Vagina (tissue), 2 donors: ENCODE data around the gene SFXN1.

ENCODE experiments used
- POLR2A ChIP-seq, 2 donors: fragments of 450-650 bp; IDR thresholded peaks; one replicate each; pipeline ENCODE4 v1.6.1; 2017; ENCODE audit warnings: antibody characterized with exemption in 2 of 2, mild to moderate bottlenecking in 2 of 2, moderate library complexity in 2 of 2
- POLR2AphosphoS5 ChIP-seq, 2 donors: sonication (generic); formaldehyde crosslinking; IDR thresholded peaks; one replicate each; pipeline ENCODE4 v1.9.0; 2017; ENCODE audit warnings: antibody characterized with exemption in 2 of 2, mild to moderate bottlenecking in 2 of 2, low read depth in 1 of 2; ENCODE audit not compliant: insufficient read depth in 1 of 2
- TF ChIP-seq, protein P1 (sequence below), 3 experiments: fragments of 450-650 bp in 2 of 3; fragments of 200-600 bp in 1 of 3; sonication (generic) in 1 of 3; IDR thresholded peaks; one replicate each; pipeline ENCODE4 v1.5.1; 2017 to 2019; ENCODE audit warnings: antibody characterized with exemption in 3 of 3, mild to moderate bottlenecking in 2 of 3, moderate library complexity in 2 of 3

DNA sequence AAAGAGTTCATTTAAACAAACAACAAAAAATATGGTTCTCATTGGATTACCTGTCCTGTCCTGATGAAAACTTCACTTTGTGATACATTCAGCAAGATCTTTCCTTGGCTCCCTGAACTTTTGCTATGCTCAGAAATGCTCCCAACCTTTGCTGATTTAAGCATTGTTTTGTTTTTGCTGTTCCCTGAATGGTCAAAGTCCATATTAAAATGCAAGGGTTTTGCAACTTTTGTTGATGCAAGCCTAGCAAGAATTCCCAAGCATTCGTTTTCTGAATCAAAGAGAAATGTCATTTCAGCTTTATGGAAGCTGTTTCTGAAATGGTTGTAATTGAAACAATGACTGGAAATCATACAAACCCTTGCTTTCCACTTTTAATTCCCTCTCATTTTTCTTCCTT is 3.1 kb upstream of the SFXN1 start:
- TF ChIP-seq, protein P1, sequence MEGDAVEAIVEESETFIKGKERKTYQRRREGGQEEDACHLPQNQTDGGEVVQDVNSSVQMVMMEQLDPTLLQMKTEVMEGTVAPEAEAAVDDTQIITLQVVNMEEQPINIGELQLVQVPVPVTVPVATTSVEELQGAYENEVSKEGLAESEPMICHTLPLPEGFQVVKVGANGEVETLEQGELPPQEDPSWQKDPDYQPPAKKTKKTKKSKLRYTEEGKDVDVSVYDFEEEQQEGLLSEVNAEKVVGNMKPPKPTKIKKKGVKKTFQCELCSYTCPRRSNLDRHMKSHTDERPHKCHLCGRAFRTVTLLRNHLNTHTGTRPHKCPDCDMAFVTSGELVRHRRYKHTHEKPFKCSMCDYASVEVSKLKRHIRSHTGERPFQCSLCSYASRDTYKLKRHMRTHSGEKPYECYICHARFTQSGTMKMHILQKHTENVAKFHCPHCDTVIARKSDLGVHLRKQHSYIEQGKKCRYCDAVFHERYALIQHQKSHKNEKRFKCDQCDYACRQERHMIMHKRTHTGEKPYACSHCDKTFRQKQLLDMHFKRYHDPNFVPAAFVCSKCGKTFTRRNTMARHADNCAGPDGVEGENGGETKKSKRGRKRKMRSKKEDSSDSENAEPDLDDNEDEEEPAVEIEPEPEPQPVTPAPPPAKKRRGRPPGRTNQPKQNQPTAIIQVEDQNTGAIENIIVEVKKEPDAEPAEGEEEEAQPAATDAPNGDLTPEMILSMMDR (IDR thresholded peaks at IDR 0.05): no peak
- no peak for TF ChIP-seq POLR2AphosphoS5 (IDR thresholded peaks at IDR 0.05; ENCODE audit: insufficient read depth in 1 of 2, low read depth in 1 of 2)
- no peak for TF ChIP-seq POLR2A (IDR thresholded peaks at IDR 0.05)
